ENCODE results near the gene CDC42. TPM values are rescaled to one million over a fixed set of nuclear protein-coding genes. Genes with fewer than 3 reads are reported as not detected.

Gene CDC42
- total and polyA plus RNA-seq, 2 of the 4 experiments (the other 2 are of a cell fraction): 162 to 609 TPM

DNA sequence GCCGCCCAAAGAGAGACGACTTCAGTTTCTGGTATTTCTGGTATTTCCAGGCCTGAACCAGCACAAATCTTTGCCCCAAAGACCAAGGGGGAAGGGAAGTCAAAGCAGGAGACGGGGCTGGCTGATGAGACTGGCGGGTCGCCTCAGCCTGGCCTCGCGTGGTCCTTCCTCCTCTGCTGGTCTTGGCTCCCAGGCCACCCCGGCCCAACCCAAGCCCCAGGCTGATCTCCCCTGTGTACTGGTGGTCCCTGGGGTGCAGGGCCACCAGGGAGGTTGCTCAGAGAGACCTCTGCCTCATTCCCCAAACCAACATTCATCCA is 70.5 kb downstream of the CDC42 start:
- H2BK15ac ChIP-seq (ENCODE audit: low read depth, low read length): no peak overlapping the region
- WGBS, 2 experiments (ENCODE audit: extremely low coverage in 2 of 2, insufficient read length in 1 of 2): no CpG with 5 or more reads among the region's 8 CpGs
- no peak overlapping the region for H3K27ac ChIP-seq (ENCODE audit: insufficient read depth, low read length)
- H3K14ac ChIP-seq (replicated peaks; ENCODE audit: low read depth, low read length): 0 out of 2 replicates have a peak overlapping the region, but pooled peaks have one; percentile 8
- no peaks in the 10 kb centered on the region for H3K27me3 ChIP-seq (ENCODE audit: control insufficient read depth, insufficient read depth, low read length)
- H4K91ac ChIP-seq (ENCODE audit: insufficient read depth, low read depth, low read length): no peak overlapping the region
- H2AK5ac ChIP-seq (ENCODE audit: low read depth, low read length): no peak overlapping the region
- H3K4me3 ChIP-seq (ENCODE audit: insufficient read depth, low read depth, low read length): no peak overlapping the region
- H3K56ac ChIP-seq (ENCODE audit: extremely low read depth, insufficient read depth, low read length): no peak overlapping the region
- no peak overlapping the region for H3K18ac ChIP-seq (ENCODE audit: low read depth, low read length)
- H4K8ac ChIP-seq (ENCODE audit: low read depth in 2 of 2, low read length in 2 of 2): no peak overlapping the region
- DNase-seq (no peak), ATAC-seq (ENCODE audit: low read depth) (peak; percentile 6; the same call in 1 of the 2 replicates)
- H4K20me1 ChIP-seq (ENCODE audit: insufficient read depth, low read length): peaks cover 56% of the 10 kb centered on the region
- H2BK20ac ChIP-seq (ENCODE audit: low read depth, low read length): no peak overlapping the region
- H2BK120ac ChIP-seq (ENCODE audit: low read depth, low read length): no peak overlapping the region
- no peak overlapping the region for H2AFZ ChIP-seq (replicated peaks; ENCODE audit: low read length, poor library complexity)
- dilution Hi-C loops (cut with HindIII; ENCODE audit: low sequenced_read_pairs, unreplicated experiment): no loop called here
- H3K4me1 ChIP-seq (ENCODE audit: control insufficient read depth, insufficient read depth, low read length): peaks cover 4% of the 10 kb centered on the region; the same call in 1 of the 2 replicates
- H2BK5ac ChIP-seq (ENCODE audit: low read depth, low read length, poor library complexity, severe bottlenecking): no peak overlapping the region
- peaks cover 22% of the 10 kb centered on the region for H3K36me3 ChIP-seq (ENCODE audit: control insufficient read depth, insufficient read depth, low read length)
- H3K9me1 ChIP-seq (ENCODE audit: insufficient read depth, low read length): peaks cover 25% of the 10 kb centered on the region; the same call in 1 of the 2 replicates
- no peaks in the 10 kb centered on the region for H3K9me3 ChIP-seq (ENCODE audit: control insufficient read depth, insufficient read depth, low read length)
- in situ Hi-C loops (cut with MboI; ENCODE audit: low sequenced_read_pairs): no loop called here
- no peak overlapping the region for H3K4ac ChIP-seq (ENCODE audit: low read depth, low read length)
- POLR2A ChIA-PET (ENCODE audit: unreplicated experiment): no interaction called here
- no peak for TF ChIP-seq MAZ (IDR thresholded peaks at IDR 0.05; ENCODE audit: borderline replicate concordance, low read depth, low read length)
- TF ChIP-seq, protein P1, sequence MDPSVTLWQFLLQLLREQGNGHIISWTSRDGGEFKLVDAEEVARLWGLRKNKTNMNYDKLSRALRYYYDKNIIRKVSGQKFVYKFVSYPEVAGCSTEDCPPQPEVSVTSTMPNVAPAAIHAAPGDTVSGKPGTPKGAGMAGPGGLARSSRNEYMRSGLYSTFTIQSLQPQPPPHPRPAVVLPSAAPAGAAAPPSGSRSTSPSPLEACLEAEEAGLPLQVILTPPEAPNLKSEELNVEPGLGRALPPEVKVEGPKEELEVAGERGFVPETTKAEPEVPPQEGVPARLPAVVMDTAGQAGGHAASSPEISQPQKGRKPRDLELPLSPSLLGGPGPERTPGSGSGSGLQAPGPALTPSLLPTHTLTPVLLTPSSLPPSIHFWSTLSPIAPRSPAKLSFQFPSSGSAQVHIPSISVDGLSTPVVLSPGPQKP (IDR thresholded peaks at IDR 0.05; ENCODE audit: borderline replicate concordance, low read depth, low read length): no peak
- TF ChIP-seq SMC3 (IDR thresholded peaks at IDR 0.05; ENCODE audit: low read depth, low read length): no peak
- TF ChIP-seq, protein P2, sequence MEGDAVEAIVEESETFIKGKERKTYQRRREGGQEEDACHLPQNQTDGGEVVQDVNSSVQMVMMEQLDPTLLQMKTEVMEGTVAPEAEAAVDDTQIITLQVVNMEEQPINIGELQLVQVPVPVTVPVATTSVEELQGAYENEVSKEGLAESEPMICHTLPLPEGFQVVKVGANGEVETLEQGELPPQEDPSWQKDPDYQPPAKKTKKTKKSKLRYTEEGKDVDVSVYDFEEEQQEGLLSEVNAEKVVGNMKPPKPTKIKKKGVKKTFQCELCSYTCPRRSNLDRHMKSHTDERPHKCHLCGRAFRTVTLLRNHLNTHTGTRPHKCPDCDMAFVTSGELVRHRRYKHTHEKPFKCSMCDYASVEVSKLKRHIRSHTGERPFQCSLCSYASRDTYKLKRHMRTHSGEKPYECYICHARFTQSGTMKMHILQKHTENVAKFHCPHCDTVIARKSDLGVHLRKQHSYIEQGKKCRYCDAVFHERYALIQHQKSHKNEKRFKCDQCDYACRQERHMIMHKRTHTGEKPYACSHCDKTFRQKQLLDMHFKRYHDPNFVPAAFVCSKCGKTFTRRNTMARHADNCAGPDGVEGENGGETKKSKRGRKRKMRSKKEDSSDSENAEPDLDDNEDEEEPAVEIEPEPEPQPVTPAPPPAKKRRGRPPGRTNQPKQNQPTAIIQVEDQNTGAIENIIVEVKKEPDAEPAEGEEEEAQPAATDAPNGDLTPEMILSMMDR (conservative IDR thresholded peaks at IDR 0.05; ENCODE audit: low read depth, low read length): no peak
- TF ChIP-seq CHD1 (IDR thresholded peaks at IDR 0.05; ENCODE audit: low read depth, low read length): no peak
- no peak for TF ChIP-seq POLR2A (IDR thresholded peaks at IDR 0.05; ENCODE audit: low read depth, low read length)
- TF ChIP-seq BHLHE40 (IDR thresholded peaks at IDR 0.05; ENCODE audit: low read depth, low read length): no peak
- no peak for TF ChIP-seq MAFK (IDR thresholded peaks at IDR 0.05; ENCODE audit: low read depth, low read length)
- TF ChIP-seq FOS (IDR thresholded peaks at IDR 0.05; ENCODE audit: low read depth, low read length): no peak
- TF ChIP-seq CEBPB (IDR thresholded peaks at IDR 0.05; ENCODE audit: low read depth, low read length): no peak
- TF ChIP-seq NFE2L2 (IDR thresholded peaks at IDR 0.05; ENCODE audit: low read depth, low read length): no peak
- TF ChIP-seq RCOR1 (IDR thresholded peaks at IDR 0.05; ENCODE audit: insufficient replicate concordance, low read length): no peak
- no peak for TF ChIP-seq RAD21 (IDR thresholded peaks at IDR 0.05; ENCODE audit: low read length)
- TF ChIP-seq RFX5 (IDR thresholded peaks at IDR 0.05; ENCODE audit: low read depth, low read length): no peak
- TF ChIP-seq, protein P3, sequence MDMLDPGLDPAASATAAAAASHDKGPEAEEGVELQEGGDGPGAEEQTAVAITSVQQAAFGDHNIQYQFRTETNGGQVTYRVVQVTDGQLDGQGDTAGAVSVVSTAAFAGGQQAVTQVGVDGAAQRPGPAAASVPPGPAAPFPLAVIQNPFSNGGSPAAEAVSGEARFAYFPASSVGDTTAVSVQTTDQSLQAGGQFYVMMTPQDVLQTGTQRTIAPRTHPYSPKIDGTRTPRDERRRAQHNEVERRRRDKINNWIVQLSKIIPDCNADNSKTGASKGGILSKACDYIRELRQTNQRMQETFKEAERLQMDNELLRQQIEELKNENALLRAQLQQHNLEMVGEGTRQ (IDR thresholded peaks at IDR 0.05; ENCODE audit: low read depth, low read length): no peak
- no peak for TF ChIP-seq MXI1 (IDR thresholded peaks at IDR 0.05; ENCODE audit: borderline replicate concordance, low read depth, low read length)
- no peak overlapping the region for H3K9ac ChIP-seq (ENCODE audit: low read depth, low read length)
- no peak overlapping the region for H2AK9ac ChIP-seq (replicated peaks; ENCODE audit: low read depth, low read length, poor library complexity)
- no TSS peak for BruUV-seq (replicated peaks)
- intact Hi-C loops (cut with micrococcal nuclease): no loop called here
- H3K23ac ChIP-seq (ENCODE audit: low read depth, low read length): no peak overlapping the region
- H3K79me1 ChIP-seq (ENCODE audit: low read depth in 1 of 2, low read length in 2 of 2): peaks cover 7 to 51% of the 10 kb centered on the region in 2 experiments
- no peak overlapping the region for H3K4me2 ChIP-seq (ENCODE audit: low read depth, low read length)
- CTCF ChIA-PET: no interaction called here
- H4K5ac ChIP-seq (ENCODE audit: low read depth, low read length): no peak overlapping the region

Measured in IMR-90 (cell line).